Endothelial cell of umbilical vein (primary cell): ENCODE data around the gene ELMO1. TPM values are rescaled to one million over a fixed set of nuclear protein-coding genes. Genes with fewer than 3 reads are reported as not detected.

ENCODE experiments used
- BruUV-seq: library from RNA; stranded (reverse); fragments of 400-500 nt; replicated peaks from 2 replicates; lab custom pipeline; 2021; lab: Mats Ljungman, UMichigan
- CTCF ChIA-PET: fragments of 300-600, 350-600 bp; sonication (Branson Sonifier 250); formaldehyde crosslinking; loops from one replicate; lab custom pipeline; 2021; ENCODE audit warnings: antibody characterized with exemption, inconsistent platforms; lab: Charles Lee
- POLR2A ChIA-PET: fragments of 300-600, 350-600 bp; sonication (Branson Sonifier 250); formaldehyde crosslinking; loops from one replicate; lab custom pipeline; 2021; ENCODE audit warnings: antibody characterized with exemption, inconsistent platforms; lab: Charles Lee
- DNase-seq: peaks from one replicate; pipeline ENCODE4 v3.0.0-alpha.2; 2011; ENCODE audit warnings: low read depth, low spot score
- FAIRE-seq: peaks from 2 replicates; lab custom pipeline; 2011; peaks lifted over from hg19 to GRCh38; lab: Jason Lieb, UNC
- H2AFZ ChIP-seq: 2 replicates; pipeline ENCODE4 v1.6.0; 2012; ENCODE audit warnings: low read depth, low read length, control low read depth, inconsistent platforms
- H3K27ac ChIP-seq: 2 replicates; pipeline ENCODE4 v1.5.1; 2011; ENCODE audit warnings: low read depth, mild to moderate bottlenecking, control low read depth, low read length, moderate library complexity; ENCODE audit not compliant: insufficient read depth
- H3K27me3 ChIP-seq, 2 experiments: 2 replicates each; pipeline versions ENCODE4 v1.6.0 to v1.6.1; 2011; ENCODE audit warnings: low read length in 2 of 2, mixed read lengths in 1 of 2; ENCODE audit not compliant: control insufficient read depth in 2 of 2, insufficient read depth in 2 of 2
- H3K36me3 ChIP-seq, 2 experiments: 2 replicates in 1 of 2; 3 replicates in 1 of 2; pipeline ENCODE4 v1.5.1; 2011; ENCODE audit warnings: low read length in 2 of 2, mild to moderate bottlenecking in 1 of 2, moderate library complexity in 1 of 2; ENCODE audit not compliant: control insufficient read depth in 2 of 2, insufficient read depth in 2 of 2; ENCODE audit errors: extremely low read depth in 1 of 2
- H3K4me1 ChIP-seq: 3 replicates; pipeline ENCODE4 v1.5.1; 2011; ENCODE audit warnings: mild to moderate bottlenecking, low read length; ENCODE audit not compliant: control insufficient read depth, insufficient read depth; ENCODE audit errors: extremely low read depth
- H3K4me2 ChIP-seq: 2 replicates; pipeline ENCODE4 v1.6.1; 2011; ENCODE audit warnings: low read length, control low read depth, mixed read lengths; ENCODE audit not compliant: insufficient read depth
- H3K4me3 ChIP-seq, 3 experiments: fragments of 200-600 bp in 1 of 3; sonication (generic), shearing (Covaris generic) in 1 of 3; replicated peaks in 1 of 3; 2 replicates each; pipeline ENCODE4 v1.5.1; 2011 to 2016; ENCODE audit warnings: control low read depth in 3 of 3, low read length in 3 of 3, mild to moderate bottlenecking in 2 of 3, inconsistent platforms in 1 of 3, low read depth in 1 of 3, moderate library complexity in 1 of 3; ENCODE audit not compliant: insufficient read depth in 1 of 3
- H3K79me2 ChIP-seq: 2 replicates; pipeline ENCODE4 v1.6.0; 2012; ENCODE audit warnings: low read length, inconsistent platforms; ENCODE audit not compliant: control insufficient read depth, insufficient read depth
- H3K9ac ChIP-seq: replicated peaks from 2 replicates; pipeline ENCODE3; 2011; ENCODE audit warnings: low read length, control low read depth; ENCODE audit not compliant: insufficient read depth; ENCODE audit errors: extremely low read depth
- H3K9me1 ChIP-seq: replicated peaks from 3 replicates; pipeline ENCODE4 v1.6.0; 2011; ENCODE audit warnings: mild to moderate bottlenecking, low read length; ENCODE audit not compliant: control insufficient read depth, insufficient read depth; ENCODE audit errors: extremely low read depth
- H3K9me3 ChIP-seq: replicated peaks from 2 replicates; pipeline ENCODE4 v1.5.1; 2012; ENCODE audit warnings: low read length, inconsistent platforms; ENCODE audit not compliant: control insufficient read depth, insufficient read depth
- H4K20me1 ChIP-seq: replicated peaks from 2 replicates; pipeline ENCODE3; 2011; ENCODE audit warnings: mild to moderate bottlenecking, low read length; ENCODE audit not compliant: control insufficient read depth, insufficient read depth; ENCODE audit errors: extremely low read depth
- CTCF ChIP-seq, 2 donors: IDR thresholded peaks; 1 replicate in 1 of 2; 2 replicates in 1 of 2; pipeline ENCODE4 v1.5.1; 2011; ENCODE audit warnings: low read length in 2 of 2, mild to moderate bottlenecking in 2 of 2, moderate library complexity in 2 of 2, control low read depth in 1 of 2, inconsistent platforms in 1 of 2, low read depth in 1 of 2; ENCODE audit not compliant: insufficient read depth in 1 of 2; ENCODE audit errors: extremely low read depth in 1 of 2
- EZH2 ChIP-seq: IDR thresholded peaks from 2 replicates; pipeline ENCODE4 v1.6.1; 2012; ENCODE audit warnings: borderline replicate concordance, low read depth, mild to moderate bottlenecking, moderate library complexity, low read length, inconsistent platforms; ENCODE audit not compliant: severe bottlenecking
- FOS ChIP-seq: IDR thresholded peaks from 2 replicates; pipeline ENCODE4 v1.6.1; 2011; ENCODE audit warnings: mild to moderate bottlenecking, low read length, moderate library complexity, borderline replicate concordance; ENCODE audit not compliant: insufficient read depth
- GATA2 ChIP-seq: IDR thresholded peaks from 2 replicates; pipeline ENCODE4 v1.7.0; 2011; ENCODE audit warnings: low read depth, mild to moderate bottlenecking, moderate library complexity, mixed read lengths, low read length; ENCODE audit not compliant: insufficient read length, insufficient read depth
- JUN ChIP-seq: IDR thresholded peaks from 2 replicates; pipeline ENCODE4 v1.6.1; 2011; ENCODE audit warnings: borderline replicate concordance, low read depth; ENCODE audit not compliant: insufficient read length, insufficient read depth
- MAX ChIP-seq: IDR thresholded peaks from 2 replicates; pipeline ENCODE4 v1.6.1; 2011; ENCODE audit not compliant: insufficient read depth, insufficient read length
- MYC ChIP-seq: IDR thresholded peaks from one replicate; pipeline ENCODE4 v1.6.1; 2011; ENCODE audit warnings: mild to moderate bottlenecking, low read depth, low read length
- POLR2A ChIP-seq: IDR thresholded peaks from 2 replicates; pipeline ENCODE4 v1.6.1; 2012; ENCODE audit warnings: low read depth, mild to moderate bottlenecking, control low read depth, low read length
- POLR2AphosphoS5 ChIP-seq: IDR thresholded peaks from 2 replicates; pipeline ENCODE4 v1.6.1; 2012; ENCODE audit warnings: low read depth, mild to moderate bottlenecking, control low read depth, low read length, moderate library complexity; ENCODE audit not compliant: insufficient read depth
- dilution Hi-C: fragments of 300-500 bp; cut with MboI; formaldehyde crosslinking; loops from one replicate; pipeline ENCODE4 v1.15.0; 2019; ENCODE audit warnings: low sequenced_read_pairs; ENCODE audit not compliant: extremely low pct_ligation_motif_present
- intact Hi-C: fragments of 100-400 bp; cut with micrococcal nuclease; formaldehyde crosslinking; loops from one replicate; pipeline ENCODE4 v1.10.0; 2022
- polyA plus RNA-seq, 4 experiments: library from polyadenylated mRNA; depleted of rRNA in 3 of 4; stranded (reverse) in 3 of 4; unstranded in 1 of 4; fragments of >200 nt; gene quantifications; 2 replicates each; pipeline versions ENCODE4 v1.2.1 to v1.2.3, GENCODE V29; 2011 to 2012; ENCODE audit warnings: missing spikeins in 1 of 4
- total RNA-seq: library from RNA; stranded (reverse); gene quantifications from 2 replicates; pipeline ENCODE4 v1.2.3, GENCODE V29; 2021

Gene ELMO1
- total and polyA plus RNA-seq, 2 donors (not counting 3 experiments of a cell fraction or from before 2014, with no cell fraction given) = 17.0 to 30.6 TPM

DNA sequence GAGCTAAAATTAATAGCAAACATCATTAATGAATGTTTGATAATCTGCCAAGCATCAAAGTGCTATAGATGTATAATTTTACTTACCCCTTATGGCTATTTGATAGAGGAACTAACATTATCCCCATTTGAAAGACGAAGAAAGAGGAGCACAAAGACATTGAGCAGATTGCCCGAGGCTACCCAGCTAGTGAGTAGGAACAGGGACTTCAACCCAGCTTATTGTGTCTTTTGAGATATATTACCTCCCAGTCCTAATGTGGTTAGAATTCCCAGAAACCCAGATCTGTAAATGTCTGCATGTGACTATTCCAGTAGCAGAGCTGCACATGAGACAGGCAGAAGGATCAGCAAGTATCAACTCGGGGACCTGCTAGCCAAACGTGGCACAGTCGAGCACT, 564.3 kb downstream of the ELMO1 start:
- Histone ChIP-seq H3K27me3 (no peaks in the 10 kb centered on the region), H3K4me3 (no peak overlapping the region), H3K4me2 (no peak overlapping the region), H2AFZ (no peak overlapping the region), H3K4me1 (no peaks in the 10 kb centered on the region), H3K27ac (no peak overlapping the region), H4K20me1 (no peaks in the 10 kb centered on the region), H3K9me1 (no peaks in the 10 kb centered on the region), H3K9me3 (no peaks in the 10 kb centered on the region), H3K9ac (no peak overlapping the region), H3K79me2 (no peaks in the 10 kb centered on the region), H3K36me3 (peaks cover 0 to 5% of the 10 kb centered on the region in 2 experiments)
- BruUV-seq = no TSS peak
- TF ChIP-seq GATA2 = no peak
- no peak for TF ChIP-seq EZH2
- TF ChIP-seq JUN = no peak
- TF ChIP-seq FOS = no peak
- TF ChIP-seq POLR2A = no peak
- no peak for TF ChIP-seq MYC
- TF ChIP-seq MAX = no peak
- no peak for TF ChIP-seq POLR2AphosphoS5
- TF ChIP-seq CTCF (IDR thresholded peaks at IDR 0.05; ENCODE audit: extremely low read depth in 1 of 2, insufficient read depth in 1 of 2, low read depth in 1 of 2, low read length in 2 of 2) = no peak
- intact Hi-C loops (no loop called here), dilution Hi-C loops (no loop called here)
- FAIRE-seq (no peak), DNase-seq (no peak)
- ChIA-PET POLR2A (no interaction called here), CTCF (no interaction called here)
